Kasumi-1 (cell line): ENCODE data around the gene CD36.

Source experiments
- DNase-seq, 2 experiments: peaks; one replicate each; lab custom pipeline; 2025; lab: John Stamatoyannopoulos, UW

CD36 gene

DNA sequence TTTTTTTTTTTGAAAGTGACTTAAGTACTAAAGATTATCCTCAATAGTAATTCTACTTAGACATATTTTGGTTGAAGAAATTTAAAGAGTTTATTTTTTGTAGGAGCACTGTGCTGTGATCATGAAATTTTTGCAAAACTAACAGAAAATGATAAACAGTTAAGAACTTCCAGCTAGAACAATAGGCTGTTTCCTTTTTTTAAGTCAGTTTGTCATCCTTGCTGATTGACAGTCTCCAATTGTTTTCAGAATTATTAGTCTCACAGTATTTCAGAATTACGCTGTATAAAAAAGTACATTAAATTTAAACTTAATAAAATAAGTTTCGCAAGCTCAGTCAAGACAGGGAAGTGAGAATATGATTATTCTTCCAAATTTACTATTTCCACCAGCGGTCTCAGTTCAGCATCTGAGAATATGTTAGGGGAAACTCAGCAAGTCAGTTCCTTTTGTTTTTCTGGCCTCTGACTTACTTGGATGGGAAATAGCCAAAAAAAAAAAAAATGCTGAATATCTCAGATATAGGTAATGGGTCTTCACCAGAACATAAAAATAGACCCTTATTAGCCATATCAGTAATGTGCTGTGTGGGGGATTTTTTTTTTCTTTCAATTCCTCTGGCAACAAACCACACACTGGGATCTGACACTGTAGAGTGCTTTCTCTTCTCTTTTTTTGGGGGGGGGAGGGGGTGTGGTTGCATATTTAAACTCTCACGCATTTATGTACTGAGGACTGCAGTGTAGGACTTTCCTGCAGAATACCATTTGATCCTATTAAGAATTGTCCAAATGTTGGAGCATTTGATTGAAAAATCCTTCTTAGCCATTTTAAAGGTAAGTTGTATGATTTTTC lies at the start of gene CD36:
Gene CD36 (plus strand): TSS at position 732 of the 855 bp plus-strand sequence. CDS start 8,099 bp downstream, outside the sequence.
- peak; percentile 23 to 26 for DNase-seq

GRCh38 chr7:80589631-80590030 lies 48.8 kb upstream of the CD36 start:
- DNase-seq = peak; percentile 22 to 39

GRCh38 chr7:80591654-80592053 lies 46.8 kb upstream of the CD36 start:
- no peak for DNase-seq

GRCh38 chr7:80593869-80594586 lies 44.4 kb upstream of the CD36 start:
- no peak for DNase-seq

DNA sequence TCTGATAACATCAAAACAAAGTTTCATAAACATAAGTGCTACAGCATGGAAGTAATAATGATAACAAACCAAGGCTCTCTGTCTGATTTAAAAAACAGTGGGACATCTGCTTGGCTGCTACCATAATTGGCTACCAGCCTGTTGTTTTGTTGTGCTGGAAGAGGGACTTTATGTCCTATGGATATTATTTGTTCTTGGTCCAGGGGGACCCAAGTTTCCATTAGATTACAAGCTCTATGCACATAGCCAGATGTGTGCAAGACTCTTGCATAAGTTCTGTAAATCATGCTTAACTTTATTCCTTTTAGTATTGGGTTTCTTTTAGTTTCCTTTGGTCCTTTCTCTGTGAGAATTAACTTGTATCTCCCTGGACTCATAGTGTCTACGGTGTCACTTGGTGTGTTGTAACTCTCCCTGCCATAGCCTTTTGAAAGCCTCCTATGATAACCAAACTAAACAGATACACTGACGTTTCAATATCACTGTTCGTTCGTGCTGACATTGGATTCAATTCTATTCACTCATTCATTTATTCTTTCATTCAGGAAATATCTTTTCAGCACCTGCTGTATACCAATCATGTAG lies 41.4 kb upstream of the CD36 start:
- no peak for DNase-seq

DNA sequence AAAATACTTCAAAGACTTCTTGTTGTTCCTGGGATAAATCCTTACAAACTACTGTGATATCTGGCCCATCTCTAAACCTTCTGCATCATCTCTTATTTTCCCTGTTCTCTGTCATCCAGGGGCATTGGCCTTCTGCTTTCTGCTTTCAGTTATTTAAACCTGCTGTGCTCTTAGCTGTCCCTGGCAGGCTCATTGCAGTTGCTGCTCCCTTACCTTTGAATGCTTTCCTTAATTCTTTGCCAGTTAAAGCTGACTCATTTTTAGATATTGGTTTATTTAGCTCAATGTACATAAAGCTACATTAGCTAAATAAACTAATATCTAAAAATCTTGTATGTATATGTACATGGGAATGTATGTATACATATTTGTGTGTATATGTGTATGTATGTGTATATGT lies 40.6 kb upstream of the CD36 start:
- DNase-seq = no peak

- no peak for DNase-seq
Measured at GRCh38 chr7:80600046-80600445, 38.4 kb upstream of the CD36 start.

- DNase-seq = no peak
Measured at GRCh38 chr7:80601999-80602398, 36.4 kb upstream of the CD36 start.

DNA sequence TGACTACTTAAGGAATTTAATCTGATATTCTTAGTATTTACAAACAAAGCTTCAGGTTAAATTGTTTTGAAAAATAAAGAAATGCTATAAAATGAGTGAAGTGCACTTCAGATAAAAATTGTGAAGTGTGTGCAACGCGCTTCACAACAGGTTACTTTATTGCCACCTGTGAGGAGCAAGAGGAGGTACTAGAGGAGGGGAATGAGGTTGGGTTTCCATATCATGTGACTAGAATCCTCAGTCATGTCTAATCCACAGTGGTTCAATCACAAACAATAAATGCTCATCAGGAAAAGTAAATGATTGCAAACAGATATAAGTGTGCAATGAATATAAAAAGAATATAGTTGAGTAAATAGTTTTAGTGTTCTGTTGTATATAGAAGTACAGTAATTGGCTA lies 34.5 kb upstream of the CD36 start:
- no peak for DNase-seq

- no peak for DNase-seq
Measured at GRCh38 chr7:80604436-80604835, 34.0 kb upstream of the CD36 start.

GRCh38 chr7:80607136-80607535 lies 31.3 kb upstream of the CD36 start:
- DNase-seq = no peak

DNA sequence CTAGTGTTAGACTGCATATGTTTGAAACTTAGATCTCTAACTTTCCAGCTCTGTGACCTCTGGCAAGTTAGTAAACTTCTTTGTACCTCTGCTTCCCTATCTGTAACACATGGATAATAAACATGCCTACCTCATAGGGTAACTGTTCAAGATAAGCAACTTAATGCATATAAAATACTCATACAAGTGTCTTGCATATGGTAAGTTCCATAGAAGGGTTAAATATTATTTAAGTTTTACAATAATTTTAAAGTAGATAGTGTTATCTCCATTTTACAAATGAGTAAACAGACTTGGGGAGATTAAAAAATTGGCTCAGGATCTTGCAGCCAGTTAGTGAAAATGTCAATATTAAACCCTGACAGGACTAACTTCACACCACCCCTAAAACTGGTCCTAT lies 30.1 kb upstream of the CD36 start:
- no peak for DNase-seq

DNA sequence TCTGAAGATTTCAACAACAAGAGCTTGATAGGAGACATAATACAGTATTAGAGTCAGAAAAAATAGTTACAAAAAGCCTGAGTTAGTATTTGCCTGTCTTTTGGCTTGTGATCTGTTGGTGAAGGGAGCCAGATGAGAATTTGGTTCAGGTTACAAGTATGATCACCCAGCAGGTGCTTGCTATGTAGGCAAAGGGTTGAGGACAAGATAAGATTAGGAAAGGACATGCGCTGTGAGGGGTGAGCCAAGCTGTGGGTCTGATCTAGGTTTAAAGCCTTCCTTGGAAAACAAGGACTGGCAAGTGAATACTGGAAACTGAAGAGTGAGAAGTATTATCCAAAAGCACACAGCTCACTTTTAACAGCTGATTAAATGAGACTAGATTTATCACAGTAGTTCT lies 28.7 kb upstream of the CD36 start:
- DNase-seq = no peak

- DNase-seq = no peak
Measured at GRCh38 chr7:80611353-80611752, 27.1 kb upstream of the CD36 start.

- DNase-seq = no peak
Measured at GRCh38 chr7:80611779-80612178, 26.7 kb upstream of the CD36 start.

DNA sequence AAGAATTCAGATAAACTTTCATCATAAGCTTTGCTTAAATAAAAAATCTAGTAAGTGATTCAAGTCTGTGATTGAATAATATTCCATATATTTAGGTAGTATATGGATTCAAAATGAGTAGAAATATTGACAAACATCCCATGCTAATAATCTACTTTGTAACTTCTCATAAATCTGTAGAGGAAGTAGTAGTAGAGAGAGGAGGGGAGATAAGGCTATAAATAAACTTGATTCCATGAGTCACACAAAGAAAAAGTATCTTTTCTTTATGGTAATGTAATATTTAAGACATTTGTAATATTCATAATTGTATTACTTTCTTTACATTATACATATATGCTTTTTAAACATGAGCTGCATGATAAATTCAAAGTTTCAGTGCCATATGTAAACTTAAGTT lies 25.6 kb upstream of the CD36 start:
- DNase-seq = peak in 1 of 2 experiments; percentile 17

- no peak for DNase-seq
Measured at GRCh38 chr7:80613519-80613918, 24.9 kb upstream of the CD36 start.

GRCh38 chr7:80614851-80615271 lies 23.6 kb upstream of the CD36 start:
- no peak for DNase-seq

- peak; percentile 25 to 26 for DNase-seq
Measured at GRCh38 chr7:80618096-80618495, 20.3 kb upstream of the CD36 start.

GRCh38 chr7:80619741-80620140 lies 18.7 kb upstream of the CD36 start:
- no peak for DNase-seq

- DNase-seq = peak; percentile 69 to 75
Measured at GRCh38 chr7:80622541-80622940, 15.9 kb upstream of the CD36 start.

- DNase-seq = no peak
Measured at GRCh38 chr7:80623503-80624252, 14.8 kb upstream of the CD36 start.
